Measurements from ENCODE around the gene KCNC2.

- TF ChIP-seq YY1 (IDR thresholded peaks at IDR 0.05; ENCODE audit: insufficient read depth, insufficient read length) (no peak), ZNF274 (IDR thresholded peaks at IDR 0.05; ENCODE audit: low read depth, low read length) (no peak)
Observed at GRCh38 chr12:75062691-75063090, 146.9 kb downstream of the KCNC2 start.
